NCI-H748 treated with DMSO at 0.1 percent for 48 hours (cell line): ENCODE results near the gene CHAF1A.

Source experiments
- DNase-seq: peaks from one replicate; lab custom pipeline; 2025; lab: John Stamatoyannopoulos, UW

The CHAF1A gene

DNA sequence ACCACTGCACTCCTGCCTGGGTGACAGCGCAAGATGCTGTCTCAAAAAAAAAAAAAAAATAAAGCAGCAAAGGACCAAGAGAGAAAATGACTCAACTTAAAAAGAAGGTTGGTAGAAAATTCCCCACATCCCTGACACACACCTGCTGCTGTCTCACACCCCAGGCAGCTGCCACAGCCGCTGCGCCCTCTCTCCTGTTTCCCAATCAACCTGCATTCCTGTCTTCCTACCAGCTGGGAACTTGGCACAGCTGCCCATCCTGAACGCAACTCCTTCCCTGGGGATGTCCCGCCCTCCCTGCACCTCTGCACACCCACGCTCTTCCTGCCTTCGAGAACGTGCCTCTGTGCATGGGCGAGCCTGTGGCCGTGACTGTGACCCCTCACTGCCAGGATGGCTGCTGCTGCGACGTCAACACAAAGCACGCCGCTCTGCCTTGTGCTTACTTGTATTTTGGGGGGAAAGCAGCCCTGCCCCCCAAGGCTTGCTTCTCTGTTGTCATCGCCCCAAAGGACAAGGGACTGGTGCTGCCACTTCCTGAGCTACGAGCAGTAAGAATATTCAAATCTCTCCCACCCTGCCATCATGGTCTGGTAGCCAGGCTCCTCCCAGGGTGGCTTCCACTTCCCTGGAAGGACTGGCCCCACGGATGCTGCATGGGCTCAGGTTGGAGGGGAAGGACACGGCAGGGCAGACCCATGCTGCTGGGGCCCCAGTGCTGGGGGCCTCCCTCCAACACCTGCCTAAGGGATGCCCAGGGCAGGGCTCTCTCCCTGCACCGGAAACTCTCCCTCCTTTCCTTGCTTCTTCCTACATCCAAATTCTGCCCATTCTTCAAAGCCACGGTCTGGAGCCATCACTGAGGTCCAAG, 22.8 kb upstream of the CHAF1A start:
- DNase-seq, result no peak

- no peak for DNase-seq
Observed at GRCh38 chr19:4380254-4380727, 22.1 kb upstream of the CHAF1A start.

GRCh38 chr19:4385291-4386040, 17.0 kb upstream of the CHAF1A start:
- DNase-seq, result no peak

- DNase-seq, result no peak
Observed at GRCh38 chr19:4386041-4386782, 16.2 kb upstream of the CHAF1A start.

GRCh38 chr19:4388337-4389063, 13.9 kb upstream of the CHAF1A start:
- DNase-seq, result no peak

DNA sequence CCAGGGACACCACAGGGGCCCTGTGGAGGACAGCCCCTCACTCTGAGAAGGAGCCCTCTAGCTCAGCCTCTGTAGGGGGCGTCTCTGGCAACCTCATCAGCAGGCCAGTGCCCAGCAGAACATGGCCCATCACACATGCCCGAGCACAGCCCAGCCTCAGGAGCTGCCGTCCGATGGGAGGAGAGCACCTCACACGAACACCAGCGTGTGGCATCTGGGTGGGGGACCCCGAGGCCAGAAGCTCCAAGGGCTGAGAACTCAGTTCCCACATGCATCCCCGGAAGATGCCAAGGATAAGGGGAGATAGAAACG, 13.4 kb upstream of the CHAF1A start:
- no peak for DNase-seq

DNA sequence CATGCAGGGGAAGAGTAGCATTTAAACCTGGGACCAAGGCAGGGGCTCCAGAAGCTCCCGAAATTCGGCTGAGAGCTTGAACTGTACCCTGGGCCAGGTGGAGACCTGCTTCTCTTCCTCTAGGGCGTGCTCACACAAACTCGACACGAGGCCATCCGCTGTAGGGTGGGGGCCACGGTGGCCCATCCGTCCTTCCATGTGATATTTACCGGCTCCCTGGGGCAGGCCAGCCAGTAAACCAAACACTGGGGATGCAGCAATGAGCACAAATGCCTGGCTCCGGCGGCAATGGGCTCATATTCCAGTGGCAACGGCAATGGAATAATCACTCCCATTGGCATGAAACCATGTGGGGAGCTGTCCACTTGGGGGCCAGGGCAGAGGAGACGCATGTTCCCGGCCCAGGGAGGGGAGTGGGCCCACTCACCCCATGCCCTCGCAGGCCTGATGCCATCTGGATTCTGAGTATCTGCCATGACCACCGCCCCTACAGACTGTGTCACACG, 12.9 kb upstream of the CHAF1A start:
- DNase-seq, result no peak

DNA sequence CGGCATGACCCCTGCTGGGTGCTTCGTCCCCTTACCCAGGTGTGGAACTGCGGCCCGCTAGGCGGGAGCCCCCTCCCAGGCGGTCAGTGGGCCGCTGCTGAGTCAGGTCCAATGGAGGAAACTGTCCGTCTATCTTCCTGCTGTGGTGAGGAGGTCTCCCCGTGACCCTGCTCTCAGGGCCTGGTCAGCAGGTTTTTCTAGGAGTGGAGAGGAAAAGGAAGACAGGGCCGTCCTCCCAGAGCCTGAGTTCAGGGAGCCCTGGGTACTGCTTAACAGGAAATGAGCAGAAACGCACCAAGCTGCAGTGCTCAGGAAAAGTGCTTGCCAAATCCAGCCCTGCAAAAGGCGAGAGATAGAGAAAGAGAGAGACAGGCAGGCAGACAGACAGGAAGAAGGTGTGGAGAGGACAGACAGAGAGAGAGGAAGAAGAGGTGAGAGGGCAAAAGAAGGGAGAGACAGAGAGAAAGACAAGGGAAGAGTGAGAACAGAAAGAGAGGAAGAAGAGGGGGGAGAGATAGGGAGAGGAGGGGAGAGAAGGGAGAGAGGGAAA, 12.3 kb upstream of the CHAF1A start:
- no peak for DNase-seq

DNA sequence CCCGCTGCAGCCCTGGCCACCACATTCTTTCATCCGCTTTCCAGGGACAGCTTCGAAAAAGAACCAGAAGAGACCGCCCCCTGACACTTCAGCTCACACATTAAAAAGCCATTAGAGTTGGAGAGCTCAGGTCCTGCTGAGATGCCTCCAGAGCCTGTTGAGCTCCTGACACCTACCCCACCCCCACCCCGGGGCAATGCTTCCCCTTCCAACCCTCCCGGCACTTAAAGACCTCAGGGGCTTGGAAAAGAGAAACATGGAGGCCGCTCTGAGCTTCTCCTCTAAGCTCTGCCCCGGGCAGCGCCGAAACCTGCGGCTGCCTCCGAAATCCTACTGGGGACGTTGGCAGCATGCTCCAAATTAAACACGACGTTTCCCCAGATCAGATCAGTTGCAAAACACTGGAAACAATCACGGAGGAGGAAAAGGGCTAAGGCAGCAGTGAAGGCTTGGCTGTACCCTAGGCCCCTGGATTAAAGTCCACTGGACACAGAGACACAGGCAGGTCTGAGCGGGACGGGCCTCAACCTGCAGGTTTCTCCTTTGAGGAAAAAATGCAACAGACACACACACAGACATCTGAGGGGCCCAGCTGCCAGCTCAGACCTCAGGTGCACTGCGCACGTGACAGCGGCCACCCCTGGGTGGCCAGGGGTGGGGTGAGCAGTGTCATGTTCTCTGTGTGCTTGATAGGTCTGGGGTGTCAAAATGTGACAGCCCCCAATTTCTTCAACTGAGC, 11.7 kb upstream of the CHAF1A start:
- DNase-seq, result no peak

- no peak for DNase-seq
Observed at GRCh38 chr19:4391306-4391693, 11.1 kb upstream of the CHAF1A start.

- no peak for DNase-seq
Observed at GRCh38 chr19:4391701-4392483, 10.5 kb upstream of the CHAF1A start.

GRCh38 chr19:4393947-4394590, 8.4 kb upstream of the CHAF1A start:
- DNase-seq, result no peak

DNA sequence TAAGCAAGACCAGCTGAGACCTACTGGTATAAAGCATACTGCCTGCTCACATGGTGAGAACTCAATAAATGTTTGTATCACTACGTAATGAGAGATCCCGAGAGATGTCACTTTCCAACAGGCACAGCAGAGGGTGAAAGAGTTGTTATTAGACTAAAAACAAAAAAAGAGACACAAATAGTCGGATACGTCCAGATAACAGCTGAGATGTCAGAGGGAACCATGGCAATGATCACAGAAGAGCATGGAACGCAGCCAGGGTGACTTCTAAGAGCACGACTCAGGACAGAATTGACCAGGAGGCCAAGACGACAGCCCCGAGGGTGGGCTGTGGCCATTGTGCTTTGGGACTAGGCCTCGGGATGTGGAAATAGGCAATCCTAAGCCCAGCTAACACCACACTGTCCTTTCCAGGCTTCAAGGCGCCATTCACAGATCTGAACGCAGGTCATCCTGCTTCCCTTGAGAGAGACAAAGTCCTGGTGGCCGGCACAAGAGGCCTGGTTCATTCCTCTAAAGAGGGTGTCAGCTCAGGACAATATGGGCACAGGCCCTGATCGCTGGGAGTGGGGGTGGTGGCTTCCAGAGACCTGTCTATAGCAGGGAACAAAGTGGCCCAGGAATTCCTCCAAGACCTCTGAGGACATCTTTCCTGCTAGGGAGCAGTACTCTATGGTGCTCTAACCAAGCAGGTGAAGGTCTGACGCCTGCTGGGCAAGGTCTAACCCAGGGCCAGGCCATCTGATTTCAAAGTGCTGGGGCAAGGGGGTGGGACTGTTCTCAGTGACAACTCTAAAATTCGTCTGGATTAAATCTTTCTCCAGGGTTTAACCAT, 5.3 kb upstream of the CHAF1A start:
- DNase-seq, result no peak

GRCh38 chr19:4399812-4400134, 2.7 kb upstream of the CHAF1A start:
- DNase-seq, result no peak

GRCh38 chr19:4400135-4400936, 2.1 kb upstream of the CHAF1A start, which contains the start of gene SH3GL1:
Gene SH3GL1, minus strand, starts transcription at chr19:4400547. Its CDS starts 179 bp downstream, at chr19:4400368.
- DNase-seq, result peak; percentile 91

- DNase-seq, result no peak
Observed at GRCh38 chr19:4401769-4402170, 670 bp upstream of the CHAF1A start.

DNA sequence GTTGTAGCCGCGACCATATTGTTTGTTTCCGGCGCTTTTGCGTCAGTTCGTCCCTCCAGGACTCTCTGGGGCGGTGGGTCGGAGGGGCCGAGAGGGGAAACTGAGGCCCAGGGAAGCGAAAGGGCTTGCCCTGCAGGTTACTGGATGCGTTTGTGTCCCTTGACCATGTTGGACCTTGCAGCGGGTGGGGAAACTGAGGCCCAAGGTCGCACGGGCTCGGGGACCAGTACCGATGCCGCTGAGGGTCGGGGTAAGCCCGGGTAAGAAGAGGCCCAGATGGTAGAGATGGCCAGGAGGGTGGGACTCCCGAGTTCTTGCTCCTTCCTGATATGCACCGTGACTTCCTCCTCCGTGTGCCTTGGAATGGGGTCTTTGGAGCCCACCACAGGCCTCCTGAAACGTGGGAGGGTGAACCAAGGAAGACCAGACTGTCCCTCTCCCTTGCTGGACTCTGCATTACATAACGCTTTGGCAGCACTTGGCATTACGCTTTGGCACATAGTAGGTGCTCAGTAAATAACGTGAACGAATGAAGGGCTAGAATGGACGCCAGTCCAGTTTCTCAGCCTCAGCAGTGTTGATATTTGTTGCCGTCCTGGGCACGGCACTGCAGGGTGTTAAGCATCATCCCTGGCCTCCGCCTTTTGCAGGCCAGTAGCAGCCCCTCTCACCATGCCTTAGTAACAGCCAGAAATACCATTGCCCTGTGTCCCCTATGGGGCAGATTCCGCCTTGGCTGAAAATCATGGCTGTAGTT, 743 bp downstream of the CHAF1A start:
- no peak for DNase-seq
